Liver (tissue), 9 donors: Measurements from ENCODE around the gene ENTPD8. TPM values are rescaled to one million over a fixed set of nuclear protein-coding genes. Genes with fewer than 3 reads are reported as not detected.

Experiments used
- DNase-seq: peaks from one replicate; pipeline ENCODE4 v3.0.0-alpha.2; 2017; ENCODE audit warnings: low spot score
- H3K27ac ChIP-seq, 2 donors: one replicate each; pipeline ENCODE4 v1.7.0; 2013; ENCODE audit warnings: inconsistent platforms in 2 of 2, low read length in 2 of 2, control low read depth in 1 of 2, low read depth in 1 of 2, mild to moderate bottlenecking in 1 of 2
- H3K27me3 ChIP-seq, 4 donors: one replicate each; pipeline versions ENCODE4 v1.6.1 to v1.7.0; 2013; ENCODE audit warnings: low read length in 3 of 4, inconsistent platforms in 1 of 4, mild to moderate bottlenecking in 1 of 4, moderate library complexity in 1 of 4; ENCODE audit not compliant: control insufficient read depth in 4 of 4, insufficient read depth in 4 of 4
- H3K36me3 ChIP-seq, 4 donors: one replicate each; pipeline versions ENCODE4 v1.6.1 to v1.7.0; 2013; ENCODE audit warnings: low read length in 3 of 4, mild to moderate bottlenecking in 3 of 4, low read depth in 1 of 4, moderate library complexity in 1 of 4; ENCODE audit not compliant: control insufficient read depth in 4 of 4, insufficient read depth in 3 of 4
- H3K4me1 ChIP-seq, 4 donors: one replicate each; pipeline versions ENCODE4 v1.6.1 to v1.7.0; 2013; ENCODE audit warnings: low read length in 3 of 4, mild to moderate bottlenecking in 3 of 4, moderate library complexity in 1 of 4; ENCODE audit not compliant: control insufficient read depth in 4 of 4, insufficient read depth in 4 of 4
- H3K4me3 ChIP-seq, 3 donors: one replicate each; pipeline versions ENCODE4 v1.6.1 to v1.7.0; 2013; ENCODE audit warnings: low read length in 3 of 3, control low read depth in 1 of 3, low read depth in 1 of 3, mild to moderate bottlenecking in 1 of 3
- H3K9ac ChIP-seq, 2 donors: one replicate each; pipeline ENCODE4 v1.7.0; 2013; ENCODE audit warnings: low read length in 2 of 2, mild to moderate bottlenecking in 2 of 2, moderate library complexity in 2 of 2, control low read depth in 1 of 2, low read depth in 1 of 2
- H3K9me3 ChIP-seq, 4 donors: one replicate each; pipeline versions ENCODE4 v1.6.1 to v1.7.0; 2013; ENCODE audit warnings: low read length in 3 of 4; ENCODE audit not compliant: control insufficient read depth in 4 of 4
- ATF3 ChIP-seq: IDR thresholded peaks from 2 replicates; pipeline ENCODE4 v1.6.1; 2016; ENCODE audit warnings: antibody characterized with exemption
- CTCF ChIP-seq: fragments of 150-350 bp; IDR thresholded peaks from 2 replicates; pipeline ENCODE4 v1.5.1; 2017; ENCODE audit warnings: improper control_type of control experiment, low read depth, low read length; ENCODE audit not compliant: missing input control
- FOXA1 ChIP-seq: IDR thresholded peaks from 2 replicates; pipeline ENCODE4 v1.6.1; 2016; ENCODE audit warnings: antibody characterized with exemption
- FOXA2 ChIP-seq: IDR thresholded peaks from 2 replicates; pipeline ENCODE4 v1.6.1; 2016; ENCODE audit warnings: antibody characterized with exemption
- GABPA ChIP-seq, 2 donors: IDR thresholded peaks in 1 of 2; conservative IDR thresholded peaks in 1 of 2; 2 replicates each; pipeline ENCODE4 v1.6.1; 2016; ENCODE audit warnings: antibody characterized with exemption in 2 of 2, mild to moderate bottlenecking in 1 of 2, moderate library complexity in 1 of 2
- HNF4A ChIP-seq, 2 donors: conservative IDR thresholded peaks; 2 replicates each; pipeline ENCODE4 v1.6.1; 2016; ENCODE audit warnings: antibody characterized with exemption in 2 of 2, mild to moderate bottlenecking in 2 of 2
- HNF4G ChIP-seq: IDR thresholded peaks from 2 replicates; pipeline ENCODE4 v1.6.1; 2016; ENCODE audit warnings: antibody characterized with exemption
- JUND ChIP-seq, 2 donors: IDR thresholded peaks; 2 replicates each; pipeline ENCODE4 v1.6.1; 2016; ENCODE audit warnings: antibody characterized with exemption in 2 of 2
- MAX ChIP-seq: IDR thresholded peaks from 2 replicates; pipeline ENCODE4 v1.6.1; 2016; ENCODE audit warnings: antibody characterized with exemption
- NR2F2 ChIP-seq: IDR thresholded peaks from 2 replicates; pipeline ENCODE4 v1.6.1; 2016; ENCODE audit warnings: antibody characterized with exemption
- RAD21 ChIP-seq, 2 donors: IDR thresholded peaks; 2 replicates each; pipeline ENCODE4 v1.6.1; 2016; ENCODE audit warnings: antibody characterized with exemption in 2 of 2, mild to moderate bottlenecking in 2 of 2
- RXRA ChIP-seq, 2 donors: IDR thresholded peaks; 2 replicates each; pipeline ENCODE4 v1.6.1; 2017 to 2018; ENCODE audit warnings: antibody characterized with exemption in 2 of 2, mild to moderate bottlenecking in 1 of 2
- TAF1 ChIP-seq: conservative IDR thresholded peaks from 2 replicates; pipeline ENCODE4 v1.6.1; 2016; ENCODE audit warnings: antibody characterized with exemption, mild to moderate bottlenecking
- YY1 ChIP-seq: IDR thresholded peaks from 2 replicates; pipeline ENCODE4 v1.6.1; 2016; ENCODE audit warnings: antibody characterized with exemption, mild to moderate bottlenecking
- WGBS: extraction: QIAGEN DNeasy Blood & Tissue Kit; methylation state at CpG from one replicate; pipeline ENCODE4 v1.1.7; 2013; 5-methylcytosine and 5-hydroxymethylcytosine counted together
- polyA plus RNA-seq, 2 donors: library from polyadenylated mRNA; stranded (reverse) in 1 of 2; unstranded in 1 of 2; fragments of 200-250 nt in 1 of 2; fragments of >200 nt in 1 of 2; fragmentation: Nextera tagmentation in 1 of 2; extraction: Ambion mirVana in 1 of 2; gene quantifications; one replicate each; pipeline versions ENCODE4 v1.2.1 to v1.2.3, GENCODE V29; 2013 to 2015
- total RNA-seq, 2 donors: library from RNA; depleted of rRNA; stranded (reverse); fragments of >200 nt; gene quantifications; one replicate each; pipeline ENCODE4 v1.2.3, GENCODE V29; 2014
- TF ChIP-seq, protein P1 (sequence below): IDR thresholded peaks from 2 replicates; pipeline ENCODE4 v1.6.1; 2016; ENCODE audit warnings: antibody characterized with exemption, mild to moderate bottlenecking
- donor health status: healthy.
- donor health status: healthy.
- donor health status: healthy.
- donor health status: healthy.
- donor health status: healthy.

Gene ENTPD8
- total and polyA plus RNA-seq, 4 donors: 1.6 to 6.2 (median 4.9) TPM

- H3K36me3 ChIP-seq: no peaks in the 10 kb centered on the region
- no peaks in the 10 kb centered on the region for H3K9me3 ChIP-seq
- WGBS: 3% methylated on average over 11 of the region's 11 CpGs
- peak overlapping the region in 1 of 2 donors; percentile 42 for H3K27ac ChIP-seq
- TF ChIP-seq JUND (IDR thresholded peaks at IDR 0.05): no peak
- TF ChIP-seq NR2F2: no peak
- no peak for TF ChIP-seq RXRA (IDR thresholded peaks at IDR 0.05)
- no peak for TF ChIP-seq TAF1
- H3K9ac ChIP-seq: peak overlapping the region; percentile 4 to 77
- no peak for DNase-seq
- peak overlapping the region; percentile 66 to 98 (median 89) for H3K4me3 ChIP-seq
- H3K27me3 ChIP-seq: no peaks in the 10 kb centered on the region
- H3K4me1 ChIP-seq: peaks cover 5 to 17% (median 11%) of the 10 kb centered on the region in 4 donors
Observed at GRCh38 chr9:137421838-137422603, 19.1 kb downstream of the ENTPD8 start.

DNA sequence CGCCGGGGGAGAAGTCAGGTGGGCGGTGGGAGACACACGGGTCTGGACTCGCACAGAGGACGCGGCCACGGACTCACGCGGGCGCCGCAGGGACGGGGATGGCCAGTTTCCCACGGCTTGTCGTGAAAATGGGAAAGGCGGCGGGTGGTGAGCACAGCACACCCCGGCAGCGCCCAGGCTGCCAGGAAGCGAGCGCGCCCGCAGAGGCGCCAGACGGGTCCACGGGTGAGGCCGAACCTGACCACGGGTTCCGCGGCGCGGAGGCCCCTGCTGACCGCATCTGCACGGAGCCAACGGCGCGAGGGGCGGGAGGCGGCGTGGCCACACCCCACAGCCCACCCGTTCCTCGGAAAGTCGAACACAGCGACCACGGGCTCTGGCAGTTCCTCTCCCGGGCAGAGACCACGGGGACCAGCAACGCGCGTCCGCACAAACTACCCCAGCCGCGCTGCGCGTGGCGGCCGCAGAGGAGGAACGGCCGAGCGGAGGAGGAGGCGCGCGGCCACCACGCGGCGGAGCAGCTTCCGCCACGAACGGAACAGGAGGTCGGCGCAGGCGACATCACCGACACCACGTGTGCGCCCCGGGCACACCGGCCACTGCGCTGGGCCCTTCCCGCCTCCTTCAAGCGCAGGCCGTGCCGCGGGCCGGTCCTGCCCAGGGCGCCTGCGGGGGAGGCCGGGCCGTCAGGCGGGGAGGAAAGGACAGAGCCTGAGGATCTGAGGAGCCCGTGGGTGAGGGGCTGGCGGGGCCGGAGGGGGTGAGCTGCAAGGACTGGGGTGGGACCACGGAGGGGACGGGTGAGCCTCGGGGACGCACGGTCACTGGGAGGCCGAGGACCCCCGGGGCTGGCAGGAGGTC, 23.8 kb downstream of the ENTPD8 start:
- H3K4me1 ChIP-seq: peaks cover 3 to 9% (median 6%) of the 10 kb centered on the region in 4 donors
- 91% methylated on average over 99 of the region's 99 CpGs for WGBS
- no peak overlapping the region for H3K4me3 ChIP-seq
- H3K27me3 ChIP-seq: no peaks in the 10 kb centered on the region
- no peak for TF ChIP-seq RAD21 (IDR thresholded peaks at IDR 0.05)
- TF ChIP-seq FOXA2: no peak
- TF ChIP-seq GABPA (IDR thresholded peaks at IDR 0.05 in 1 of 2, conservative IDR thresholded peaks at IDR 0.05 in 1 of 2): no peak
- no peak for TF ChIP-seq FOXA1
- TF ChIP-seq YY1: no peak
- TF ChIP-seq NR2F2: no peak
- TF ChIP-seq MAX: no peak
- TF ChIP-seq HNF4A (conservative IDR thresholded peaks at IDR 0.05): no peak
- TF ChIP-seq HNF4G: no peak
- TF ChIP-seq, protein P1, sequence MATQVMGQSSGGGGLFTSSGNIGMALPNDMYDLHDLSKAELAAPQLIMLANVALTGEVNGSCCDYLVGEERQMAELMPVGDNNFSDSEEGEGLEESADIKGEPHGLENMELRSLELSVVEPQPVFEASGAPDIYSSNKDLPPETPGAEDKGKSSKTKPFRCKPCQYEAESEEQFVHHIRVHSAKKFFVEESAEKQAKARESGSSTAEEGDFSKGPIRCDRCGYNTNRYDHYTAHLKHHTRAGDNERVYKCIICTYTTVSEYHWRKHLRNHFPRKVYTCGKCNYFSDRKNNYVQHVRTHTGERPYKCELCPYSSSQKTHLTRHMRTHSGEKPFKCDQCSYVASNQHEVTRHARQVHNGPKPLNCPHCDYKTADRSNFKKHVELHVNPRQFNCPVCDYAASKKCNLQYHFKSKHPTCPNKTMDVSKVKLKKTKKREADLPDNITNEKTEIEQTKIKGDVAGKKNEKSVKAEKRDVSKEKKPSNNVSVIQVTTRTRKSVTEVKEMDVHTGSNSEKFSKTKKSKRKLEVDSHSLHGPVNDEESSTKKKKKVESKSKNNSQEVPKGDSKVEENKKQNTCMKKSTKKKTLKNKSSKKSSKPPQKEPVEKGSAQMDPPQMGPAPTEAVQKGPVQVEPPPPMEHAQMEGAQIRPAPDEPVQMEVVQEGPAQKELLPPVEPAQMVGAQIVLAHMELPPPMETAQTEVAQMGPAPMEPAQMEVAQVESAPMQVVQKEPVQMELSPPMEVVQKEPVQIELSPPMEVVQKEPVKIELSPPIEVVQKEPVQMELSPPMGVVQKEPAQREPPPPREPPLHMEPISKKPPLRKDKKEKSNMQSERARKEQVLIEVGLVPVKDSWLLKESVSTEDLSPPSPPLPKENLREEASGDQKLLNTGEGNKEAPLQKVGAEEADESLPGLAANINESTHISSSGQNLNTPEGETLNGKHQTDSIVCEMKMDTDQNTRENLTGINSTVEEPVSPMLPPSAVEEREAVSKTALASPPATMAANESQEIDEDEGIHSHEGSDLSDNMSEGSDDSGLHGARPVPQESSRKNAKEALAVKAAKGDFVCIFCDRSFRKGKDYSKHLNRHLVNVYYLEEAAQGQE: no peak
- TF ChIP-seq CTCF: no peak
- no peak for TF ChIP-seq ATF3
- DNase-seq: no peak
- no peaks in the 10 kb centered on the region for H3K9me3 ChIP-seq
- H3K9ac ChIP-seq: no peak overlapping the region
- H3K36me3 ChIP-seq: no peaks in the 10 kb centered on the region
- H3K27ac ChIP-seq: no peak overlapping the region
